NCI-H2081 treated with DMSO at 0.1 percent for 48 hours (cell line): ENCODE results near the gene RRBP1.
"Not testable (repeated sequence)": the region's sequence is repeated elsewhere in the genome, so short reads cannot be mapped to it uniquely, and the experiment has no call there.

Experiments used
- DNase-seq: peaks from one replicate; lab custom pipeline; 2025; lab: John Stamatoyannopoulos, UW

RRBP1 gene

GRCh38 chr20:17708675-17709360 is 26.8 kb upstream of the RRBP1 start:
- DNase-seq, result no peak

GRCh38 chr20:17707951-17708350 is 25.9 kb upstream of the RRBP1 start:
- not testable (repeated sequence) for DNase-seq

GRCh38 chr20:17706632-17707031 is 24.6 kb upstream of the RRBP1 start:
- no peak for DNase-seq

GRCh38 chr20:17705916-17706315 is 23.9 kb upstream of the RRBP1 start:
- DNase-seq, result no peak

GRCh38 chr20:17704589-17705317 is 22.7 kb upstream of the RRBP1 start:
- DNase-seq, result no peak

- no peak for DNase-seq
These were observed 19.8 kb upstream of the RRBP1 start for GRCh38 chr20:17701826-17702225.

- no peak for DNase-seq
These were observed 18.6 kb upstream of the RRBP1 start for GRCh38 chr20:17700637-17701036.

- DNase-seq, result no peak
These were observed 17.9 kb upstream of the RRBP1 start, which contains the start of gene BANF2 for GRCh38 chr20:17699931-17700351. BANF2 (plus strand) TSS chr20:17699966; CDS start chr20:17725026, 25,060 bp downstream.

GRCh38 chr20:17698384-17698783 is 16.3 kb upstream of the RRBP1 start:
- DNase-seq, result no peak

- no peak for DNase-seq
These were observed 15.1 kb upstream of the RRBP1 start for GRCh38 chr20:17697171-17697570.

- DNase-seq, result no peak
These were observed 14.2 kb upstream of the RRBP1 start for GRCh38 chr20:17696287-17696686.

- no peak for DNase-seq
These were observed 12.7 kb upstream of the RRBP1 start for GRCh38 chr20:17694767-17695166.

- no peak for DNase-seq
These were observed 11.5 kb upstream of the RRBP1 start for GRCh38 chr20:17693444-17694001.

GRCh38 chr20:17691758-17692157 is 9.7 kb upstream of the RRBP1 start:
- no peak for DNase-seq

- no peak for DNase-seq
These were observed 8.1 kb upstream of the RRBP1 start for GRCh38 chr20:17690144-17690543.

- DNase-seq, result no peak
These were observed 6.9 kb upstream of the RRBP1 start for GRCh38 chr20:17688965-17689364.

- DNase-seq, result no peak
These were observed 5.8 kb upstream of the RRBP1 start for GRCh38 chr20:17687800-17688199.

GRCh38 chr20:17685168-17685567 is 3.1 kb upstream of the RRBP1 start:
- no peak for DNase-seq

GRCh38 chr20:17684077-17684888 is 2.2 kb upstream of the RRBP1 start:
- DNase-seq, result no peak

- DNase-seq, result no peak
These were observed 1.4 kb upstream of the RRBP1 start for GRCh38 chr20:17683218-17684076.

GRCh38 chr20:17682889-17683198 is 802 bp upstream of the RRBP1 start:
- no peak for DNase-seq

- DNase-seq, result no peak
These were observed 328 bp downstream of the RRBP1 start for GRCh38 chr20:17681726-17682102.
